Gastroesophageal sphincter (tissue), 4 donors: ENCODE data around the gene SHANK3. TPM values are rescaled to one million over a fixed set of nuclear protein-coding genes. Genes with fewer than 3 reads are reported as not detected.

Source experiments
- ATAC-seq: fragments of 150-250 bp; one replicate; pipeline ENCODE4 v1.9.1; 2016; ENCODE audit warnings: mild to moderate bottlenecking, moderate library complexity
- H3K27ac ChIP-seq, 4 donors: fragments of 200-600 bp; sonication (generic) in 3 of 4; 1 replicate in 3 of 4; 2 replicates in 1 of 4; pipeline ENCODE4 v1.5.1; 2016 to 2019
- H3K27me3 ChIP-seq: fragments of 200-600 bp; sonication (generic); one replicate; pipeline ENCODE4 v1.5.1; 2019
- H3K36me3 ChIP-seq, 2 donors: fragments of 200-600 bp; sonication (generic); one replicate each; pipeline ENCODE4 v1.5.1; 2019; ENCODE audit warnings: control low read depth in 1 of 2
- H3K4me1 ChIP-seq, 3 donors: fragments of 200-600 bp; sonication (generic); 1 replicate in 2 of 3; 2 replicates in 1 of 3; pipeline ENCODE4 v1.5.1; 2016 to 2019; ENCODE audit warnings: control low read depth in 2 of 3
- H3K4me3 ChIP-seq, 2 donors: fragments of 200-600 bp; sonication (generic); one replicate each; pipeline ENCODE4 v1.5.1; 2019; ENCODE audit warnings: mild to moderate bottlenecking in 1 of 2, moderate library complexity in 1 of 2
- H3K9me3 ChIP-seq, 3 donors: fragments of 200-600 bp; sonication (generic); one replicate each; pipeline ENCODE4 v1.5.1; 2017 to 2019; ENCODE audit warnings: control low read depth in 2 of 3
- CTCF ChIP-seq, 4 experiments: fragments of 200-600 bp in 2 of 4; fragments of 450-650 bp in 2 of 4; sonication (generic) in 1 of 4; IDR thresholded peaks; one replicate each; pipeline ENCODE4 v1.5.1; 2017 to 2019; ENCODE audit warnings: antibody characterized with exemption in 4 of 4, mild to moderate bottlenecking in 2 of 4, moderate library complexity in 2 of 4
- EP300 ChIP-seq: sonication (generic); formaldehyde crosslinking; IDR thresholded peaks from one replicate; pipeline ENCODE4 v1.6.1; 2017; ENCODE audit warnings: antibody characterized with exemption, mild to moderate bottlenecking
- POLR2A ChIP-seq, 2 donors: fragments of 450-650 bp; IDR thresholded peaks; one replicate each; pipeline ENCODE4 v1.6.1; 2017; ENCODE audit warnings: antibody characterized with exemption in 2 of 2, mild to moderate bottlenecking in 2 of 2, moderate library complexity in 1 of 2
- POLR2AphosphoS5 ChIP-seq: sonication (generic); formaldehyde crosslinking; IDR thresholded peaks from one replicate; pipeline ENCODE4 v1.6.1; 2017; ENCODE audit warnings: antibody characterized with exemption
- WGBS, 2 donors: methylation state at CpG; one replicate each; pipeline ENCODE4 v1.1.5; 2018; ENCODE audit warnings: low coverage in 1 of 2; 5-methylcytosine and 5-hydroxymethylcytosine counted together
- total RNA-seq, 4 donors: library from RNA; depleted of rRNA; stranded (reverse); fragments of >200 nt; gene quantifications; one replicate each; pipeline ENCODE4 v1.1.0, GENCODE V29; 2016

The SHANK3 gene
- total RNA-seq, 4 donors from 2014 or later, result 5.9 to 20.5 (median 13.0) TPM

DNA sequence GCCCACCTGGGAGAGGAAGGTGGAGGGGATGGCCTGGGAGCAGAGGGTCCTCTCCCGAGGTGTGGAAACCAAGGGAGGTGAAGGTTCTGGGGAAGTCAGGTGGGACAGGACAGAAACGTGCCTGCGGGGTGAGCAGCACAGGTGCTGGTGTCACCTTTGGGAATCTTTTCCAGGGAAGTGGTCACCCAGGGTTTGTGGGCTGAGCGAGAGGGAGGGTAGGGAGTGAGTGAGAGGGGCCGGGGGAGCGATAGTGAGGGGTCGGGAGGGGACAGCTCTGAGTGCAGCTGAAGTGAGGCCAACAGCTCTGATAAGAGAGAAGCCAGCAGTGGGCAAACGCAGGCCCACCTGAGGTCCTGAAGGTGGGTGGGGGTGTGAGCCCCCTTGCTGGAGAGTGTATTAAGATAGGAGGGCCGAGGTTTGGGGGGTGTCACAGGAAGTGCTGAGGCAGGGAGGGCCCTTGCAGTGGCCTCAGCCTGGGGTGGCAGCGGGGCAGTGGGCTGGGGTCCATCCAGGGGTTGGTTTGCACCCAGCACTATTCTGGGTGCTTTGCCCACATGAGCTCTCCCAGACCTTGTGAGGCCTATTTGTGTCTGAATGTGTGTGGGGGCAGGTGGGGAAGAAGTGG is 1.6 kb upstream of the SHANK3 start:
- Histone ChIP-seq H3K4me3 (no peak overlapping the region), H3K4me1 (peaks cover 0 to 20% (median 8%) of the 10 kb centered on the region in 3 donors), H3K9me3 (no peaks in the 10 kb centered on the region), H3K27ac (peak overlapping the region in 3 of 4 donors; percentile 60 to 67 (median 63)), H3K27me3 (peaks cover 83% of the 10 kb centered on the region), H3K36me3 (no peaks in the 10 kb centered on the region)
- ATAC-seq, result no peak
- WGBS, 2 donors, result 47 to 59% methylated on average over 4 to 7 of the region's 10 CpGs
- no peak for TF ChIP-seq EP300
- TF ChIP-seq POLR2A (IDR thresholded peaks at IDR 0.05), result no peak
- no peak for TF ChIP-seq CTCF (IDR thresholded peaks at IDR 0.05)
- TF ChIP-seq POLR2AphosphoS5, result no peak

GRCh38 chr22:50671641-50672040 is 982 bp upstream of the SHANK3 start:
- H3K9me3 ChIP-seq, result no peaks in the 10 kb centered on the region
- H3K4me1 ChIP-seq, result peaks cover 0 to 20% (median 8%) of the 10 kb centered on the region in 3 donors
- WGBS, 2 donors, result 53 to 100% methylated on average over 1 to 4 of the region's 11 CpGs
- no peak overlapping the region for H3K4me3 ChIP-seq
- TF ChIP-seq CTCF (IDR thresholded peaks at IDR 0.05), result no peak
- TF ChIP-seq POLR2A (IDR thresholded peaks at IDR 0.05), result no peak
- TF ChIP-seq POLR2AphosphoS5, result no peak
- TF ChIP-seq EP300, result no peak
- ATAC-seq, result no peak
- peaks cover 83% of the 10 kb centered on the region for H3K27me3 ChIP-seq
- H3K36me3 ChIP-seq, result no peaks in the 10 kb centered on the region
- H3K27ac ChIP-seq, result peak overlapping the region in 3 of 4 donors; percentile 60 to 67 (median 63)

- H3K4me1 ChIP-seq, result peaks cover 0 to 20% (median 8%) of the 10 kb centered on the region in 3 donors
- no peaks in the 10 kb centered on the region for H3K36me3 ChIP-seq
- no peak for TF ChIP-seq EP300
- TF ChIP-seq POLR2AphosphoS5, result no peak
- TF ChIP-seq CTCF (IDR thresholded peaks at IDR 0.05), result no peak
- TF ChIP-seq POLR2A (IDR thresholded peaks at IDR 0.05), result no peak
- 100% methylated on average over 1 of the region's 8 CpGs; no CpG with 5 or more reads in 1 of the 2 donors for WGBS, 2 donors
- peaks cover 83% of the 10 kb centered on the region for H3K27me3 ChIP-seq
- no peaks in the 10 kb centered on the region for H3K9me3 ChIP-seq
- peak overlapping the region in 3 of 4 donors; percentile 60 to 67 (median 63) for H3K27ac ChIP-seq
- H3K4me3 ChIP-seq, result no peak overlapping the region
- peak; percentile 23 for ATAC-seq
These were observed 582 bp upstream of the SHANK3 start for GRCh38 chr22:50672041-50672440.

DNA sequence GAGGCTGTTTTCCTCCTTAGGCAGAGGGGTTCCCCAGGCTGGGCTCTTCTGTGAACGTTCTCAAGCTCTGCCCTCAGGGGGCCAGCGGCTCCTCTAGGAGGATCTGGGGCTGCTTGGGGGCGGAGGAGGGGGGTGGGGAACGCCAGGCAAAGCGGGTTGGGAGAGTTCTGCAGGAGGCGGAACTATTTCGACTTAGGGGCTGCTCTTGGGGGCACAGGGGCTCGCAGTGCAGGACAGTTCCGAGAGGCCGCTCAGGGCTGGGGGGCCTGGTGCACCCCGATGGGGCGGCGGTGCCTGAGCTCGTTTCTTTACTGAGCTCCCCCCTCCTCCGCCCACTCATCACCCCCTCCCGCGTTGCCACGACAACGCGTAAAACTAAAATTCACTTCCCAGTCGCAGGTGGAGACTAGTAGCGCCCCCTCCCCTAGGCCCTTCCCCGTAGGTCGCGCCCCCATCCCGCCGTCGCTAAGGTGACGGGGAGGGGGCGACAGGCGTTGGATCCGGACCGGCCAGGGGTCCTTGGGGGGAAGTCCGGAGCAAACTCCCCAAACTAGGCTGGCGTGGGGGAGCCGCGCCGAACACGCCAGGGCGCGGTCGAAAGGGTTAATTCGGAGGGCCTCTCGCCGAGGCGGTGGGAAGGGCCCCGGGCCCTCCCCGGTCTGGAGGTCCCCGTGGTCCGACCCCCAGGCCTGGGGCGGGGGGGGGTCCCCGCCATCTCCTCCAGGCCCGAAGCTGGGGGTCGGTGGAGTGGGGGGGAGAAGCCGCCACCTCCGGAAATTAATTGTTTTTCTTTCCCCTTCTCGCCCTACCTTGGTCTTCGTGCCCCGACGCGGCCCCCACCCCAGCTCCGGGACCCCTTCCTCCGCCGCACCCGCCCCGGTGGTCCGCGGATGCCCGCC is 857 bp downstream of the SHANK3 start:
- no CpG with 5 or more reads among the region's 69 CpGs for WGBS, 2 donors
- peak overlapping the region; percentile 5 to 48 for H3K4me3 ChIP-seq
- TF ChIP-seq POLR2AphosphoS5 (no peak), EP300 (no peak), CTCF (IDR thresholded peaks at IDR 0.05) (no peak), POLR2A (IDR thresholded peaks at IDR 0.05) (no peak)
- H3K27ac ChIP-seq, result peak overlapping the region in 3 of 4 donors; percentile 67 to 73 (median 69)
- H3K36me3 ChIP-seq, result no peaks in the 10 kb centered on the region
- H3K27me3 ChIP-seq, result peaks cover 73% of the 10 kb centered on the region
- H3K4me1 ChIP-seq, result peaks cover 0 to 20% (median 8%) of the 10 kb centered on the region in 3 donors
- ATAC-seq, result no peak
- H3K9me3 ChIP-seq, result no peaks in the 10 kb centered on the region
